ENCODE measurements around the gene OR51D1.

Gene OR51D1

DNA sequence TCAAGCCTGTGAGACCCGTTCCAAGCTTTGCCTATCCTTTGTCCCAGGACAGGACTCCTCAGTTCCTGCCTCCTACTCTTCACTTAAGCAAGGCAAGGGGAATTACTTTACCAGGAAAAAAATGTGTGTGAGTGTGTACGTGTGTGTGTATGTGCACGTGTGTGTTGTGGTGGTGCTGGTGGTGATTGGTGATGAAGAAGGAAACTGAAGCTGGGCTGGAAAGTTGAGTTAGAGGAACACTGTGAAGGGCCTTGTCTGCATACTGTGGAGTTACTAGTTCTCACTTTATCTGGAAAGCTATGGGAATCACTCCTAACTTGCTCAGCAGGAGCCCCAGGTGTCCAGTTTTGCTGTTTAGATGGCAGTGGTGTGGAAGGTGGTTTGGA lies 378 bp downstream of the OR51D1 start:
- no peak overlapping the region for H3K4me3 Mint-ChIP-seq
- peaks cover 9% of the 10 kb centered on the region for H3K27me3 Mint-ChIP-seq
- no peaks in the 10 kb centered on the region for H3K9me3 Mint-ChIP-seq (ENCODE audit: low read depth)
- H3K36me3 Mint-ChIP-seq = no peaks in the 10 kb centered on the region
- H3K4me1 Mint-ChIP-seq (ENCODE audit: low read depth) = no peaks in the 10 kb centered on the region
- no peak overlapping the region for H3K27ac Mint-ChIP-seq

DNA sequence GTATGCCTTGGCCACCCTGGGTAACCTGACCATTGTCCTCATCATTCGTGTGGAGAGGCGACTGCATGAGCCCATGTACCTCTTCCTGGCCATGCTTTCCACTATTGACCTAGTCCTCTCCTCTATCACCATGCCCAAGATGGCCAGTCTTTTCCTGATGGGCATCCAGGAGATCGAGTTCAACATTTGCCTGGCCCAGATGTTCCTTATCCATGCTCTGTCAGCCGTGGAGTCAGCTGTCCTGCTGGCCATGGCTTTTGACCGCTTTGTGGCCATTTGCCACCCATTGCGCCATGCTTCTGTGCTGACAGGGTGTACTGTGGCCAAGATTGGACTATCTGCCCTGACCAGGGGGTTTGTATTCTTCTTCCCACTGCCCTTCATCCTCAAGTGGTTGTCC lies 2.7 kb downstream of the OR51D1 start:
- H3K36me3 Mint-ChIP-seq = no peaks in the 10 kb centered on the region
- H3K4me1 Mint-ChIP-seq (ENCODE audit: low read depth) = no peaks in the 10 kb centered on the region
- H3K4me3 Mint-ChIP-seq = no peak overlapping the region
- H3K9me3 Mint-ChIP-seq (ENCODE audit: low read depth) = no peaks in the 10 kb centered on the region
- no peak overlapping the region for H3K27ac Mint-ChIP-seq
- peaks cover 8% of the 10 kb centered on the region for H3K27me3 Mint-ChIP-seq

DNA sequence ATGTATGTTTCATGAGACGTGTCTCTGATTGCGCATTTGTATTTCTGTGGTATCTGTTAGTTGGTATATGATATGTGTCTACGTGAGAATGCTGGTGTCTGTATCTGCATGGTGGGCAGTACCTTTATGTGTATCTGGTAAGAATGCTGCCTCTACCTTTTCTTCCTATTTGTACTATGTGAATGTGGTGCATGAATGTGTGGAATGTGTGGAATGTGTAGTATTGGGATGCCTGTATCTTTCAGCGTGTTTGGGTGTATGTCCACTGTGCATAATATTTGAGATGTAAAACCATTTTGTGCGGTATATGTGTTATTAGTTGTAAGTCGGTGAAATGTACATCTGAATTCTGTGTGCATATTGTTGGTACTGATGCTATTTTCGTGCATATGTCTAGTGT lies 4.2 kb downstream of the OR51D1 start:
- Mint-ChIP-seq H3K27me3 (peaks cover 10% of the 10 kb centered on the region), H3K27ac (no peak overlapping the region), H3K4me1 (ENCODE audit: low read depth) (no peaks in the 10 kb centered on the region), H3K9me3 (ENCODE audit: low read depth) (no peaks in the 10 kb centered on the region), H3K4me3 (no peak overlapping the region), H3K36me3 (no peaks in the 10 kb centered on the region)

DNA sequence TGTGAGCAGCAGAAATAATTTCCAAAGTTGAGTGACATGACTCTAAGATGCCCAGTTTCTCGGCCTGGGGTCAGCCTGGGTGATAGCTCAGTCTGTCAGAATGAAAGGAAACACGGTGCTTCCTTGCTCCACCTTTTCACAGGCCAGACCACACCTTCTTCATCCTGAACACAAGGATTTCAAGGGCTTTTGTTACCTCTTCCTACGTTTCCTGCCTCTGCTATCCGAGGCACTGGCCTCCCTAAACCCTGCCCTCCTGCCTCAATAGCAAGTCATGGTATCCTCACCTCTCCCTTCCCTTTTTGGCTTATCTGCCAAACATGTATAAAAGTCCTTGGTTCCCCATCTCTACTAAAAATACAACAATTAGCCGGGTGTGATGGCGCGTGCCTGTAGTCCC lies 4.8 kb downstream of the OR51D1 start:
- no peak overlapping the region for H3K4me3 Mint-ChIP-seq
- no peak overlapping the region for H3K27ac Mint-ChIP-seq
- peaks cover 10% of the 10 kb centered on the region for H3K27me3 Mint-ChIP-seq
- H3K4me1 Mint-ChIP-seq (ENCODE audit: low read depth) = no peaks in the 10 kb centered on the region
- no peaks in the 10 kb centered on the region for H3K36me3 Mint-ChIP-seq
- no peaks in the 10 kb centered on the region for H3K9me3 Mint-ChIP-seq (ENCODE audit: low read depth)

DNA sequence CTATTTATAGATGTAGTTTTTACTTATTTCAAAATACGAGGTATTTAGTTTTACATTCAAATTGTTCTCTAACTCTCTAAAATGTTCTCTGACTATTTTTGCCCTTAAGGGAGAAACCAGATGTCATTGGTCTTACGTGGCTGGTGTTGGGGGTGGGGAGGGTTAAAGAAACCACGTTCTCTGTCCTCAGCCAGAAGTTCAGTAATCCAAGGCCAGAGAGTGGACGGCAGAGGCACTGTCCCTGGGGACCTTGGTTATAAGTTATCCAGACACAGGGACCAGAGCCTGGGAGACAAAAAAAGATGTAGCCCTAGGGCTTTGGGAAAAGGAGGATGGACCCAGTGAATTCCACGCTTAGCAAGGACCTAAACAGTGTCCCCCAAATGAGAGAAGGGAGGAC lies 5.8 kb downstream of the OR51D1 start:
- H3K27me3 Mint-ChIP-seq = peaks cover 10% of the 10 kb centered on the region

DNA sequence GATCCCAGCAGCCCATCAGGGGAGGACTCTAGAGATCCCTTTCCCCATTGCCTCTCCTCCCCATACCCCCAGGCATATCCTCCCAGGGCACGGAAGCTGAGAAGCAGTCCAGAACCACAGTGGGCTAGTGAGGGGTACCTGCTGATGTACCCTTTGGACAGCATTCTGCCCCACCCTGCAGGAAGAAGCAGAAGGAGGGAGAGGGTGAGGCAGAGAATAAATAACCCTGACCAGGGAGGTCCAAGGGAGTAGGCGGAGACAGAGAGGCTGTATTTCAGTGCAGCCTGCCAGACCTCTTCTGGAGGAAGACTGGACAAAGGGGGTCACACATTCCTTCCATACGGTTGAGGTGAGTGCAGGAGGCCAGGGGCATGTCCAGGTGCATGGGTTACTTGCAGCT lies 6.4 kb downstream of the OR51D1 start, which contains the start of gene OR51E1:
Gene OR51E1, plus strand, starts transcription at position 301 of the 400 bp plus-strand sequence. CDS start 8,545 bp downstream, outside the sequence.
- Mint-ChIP-seq H3K27me3 (peaks cover 12% of the 10 kb centered on the region), H3K4me3 (no peak within 1 kb of the TSS), H3K4me1 (ENCODE audit: low read depth) (no peaks in the 10 kb centered on the region), H3K9me3 (ENCODE audit: low read depth) (no peaks in the 10 kb centered on the region), H3K27ac (no peak within 1 kb of the TSS), H3K36me3 (no peaks in the 10 kb centered on the region)

More for the DNA sequence above, 5.8 kb downstream of the OR51D1 start:
- Mint-ChIP-seq H3K4me1 (ENCODE audit: low read depth) (no peaks in the 10 kb centered on the region), H3K4me3 (no peak overlapping the region), H3K36me3 (no peaks in the 10 kb centered on the region), H3K27ac (no peak overlapping the region), H3K9me3 (ENCODE audit: low read depth) (no peaks in the 10 kb centered on the region)

DNA sequence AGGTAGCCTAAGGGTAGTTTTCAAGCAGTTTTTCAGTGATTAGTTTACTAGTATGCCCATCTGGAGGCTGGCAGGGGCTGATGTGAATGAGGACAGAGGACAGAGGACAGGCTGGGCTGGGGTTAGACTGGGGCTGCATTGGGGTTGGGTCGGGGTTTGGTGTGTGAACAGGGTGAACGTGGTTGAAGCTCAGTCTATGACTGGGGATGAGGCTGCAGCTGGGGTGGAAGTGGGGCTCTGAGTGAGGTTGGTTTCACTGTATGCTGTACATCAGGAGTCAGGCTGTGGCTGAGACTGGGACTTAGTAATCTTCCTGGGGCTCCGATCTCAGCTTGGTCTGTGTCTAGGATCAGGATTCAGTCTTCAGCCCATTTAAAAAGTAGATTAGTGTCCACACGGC lies 7.0 kb downstream of the OR51D1 start:
- H3K4me1 Mint-ChIP-seq (ENCODE audit: low read depth) = no peaks in the 10 kb centered on the region
- H3K27me3 Mint-ChIP-seq = peaks cover 12% of the 10 kb centered on the region
- H3K4me3 Mint-ChIP-seq = no peak overlapping the region
- H3K36me3 Mint-ChIP-seq = no peaks in the 10 kb centered on the region
- no peaks in the 10 kb centered on the region for H3K9me3 Mint-ChIP-seq (ENCODE audit: low read depth)
- no peak overlapping the region for H3K27ac Mint-ChIP-seq

DNA sequence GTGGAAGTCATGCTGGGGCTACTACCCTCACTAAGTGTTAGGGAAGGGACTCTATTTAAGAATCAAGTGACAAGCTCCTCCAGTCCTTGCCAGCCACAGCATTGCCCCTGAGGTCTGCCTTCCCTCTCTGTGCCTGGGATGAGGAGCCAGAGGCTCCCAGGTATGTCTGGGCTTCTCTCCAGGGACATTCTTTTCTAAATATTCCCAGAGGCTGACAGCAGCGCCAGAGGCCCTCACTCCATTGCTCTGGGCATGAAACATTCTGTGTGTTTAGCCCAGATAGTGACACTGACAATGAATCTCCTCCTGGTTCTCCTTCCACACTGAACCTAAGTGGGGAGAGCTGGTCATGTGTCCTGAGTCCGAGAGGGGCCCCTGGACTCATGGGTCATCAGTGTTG lies 8.7 kb downstream of the OR51D1 start:
- H3K9me3 Mint-ChIP-seq (ENCODE audit: low read depth) = no peaks in the 10 kb centered on the region
- H3K4me3 Mint-ChIP-seq = no peak overlapping the region
- H3K27me3 Mint-ChIP-seq = peaks cover 12% of the 10 kb centered on the region
- H3K36me3 Mint-ChIP-seq = no peaks in the 10 kb centered on the region
- no peaks in the 10 kb centered on the region for H3K4me1 Mint-ChIP-seq (ENCODE audit: low read depth)
- no peak overlapping the region for H3K27ac Mint-ChIP-seq

DNA sequence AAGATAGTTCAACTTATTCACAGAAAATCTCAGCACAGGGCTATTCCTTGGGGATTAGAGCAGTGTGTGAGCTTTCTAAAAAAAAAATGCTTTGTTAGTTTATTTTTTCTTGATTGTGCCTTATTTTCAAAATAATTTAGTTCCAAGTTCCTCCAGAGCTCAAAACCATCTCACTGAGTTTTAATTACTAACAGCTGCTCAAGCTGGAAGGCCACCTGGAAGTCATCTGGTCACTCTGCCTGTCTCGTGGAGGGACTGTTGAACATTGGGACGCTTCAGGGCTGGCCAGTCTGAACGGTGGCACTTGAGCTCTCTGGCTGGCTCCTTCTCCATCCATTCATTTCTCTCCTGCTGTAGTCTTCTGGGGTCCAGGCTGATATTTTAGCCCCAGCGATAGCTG lies 10.5 kb downstream of the OR51D1 start:
- Mint-ChIP-seq H3K9me3 (ENCODE audit: low read depth) (no peaks in the 10 kb centered on the region), H3K27me3 (peaks cover 4% of the 10 kb centered on the region), H3K4me1 (ENCODE audit: low read depth) (no peaks in the 10 kb centered on the region), H3K27ac (no peak overlapping the region), H3K36me3 (no peaks in the 10 kb centered on the region), H3K4me3 (no peak overlapping the region)

DNA sequence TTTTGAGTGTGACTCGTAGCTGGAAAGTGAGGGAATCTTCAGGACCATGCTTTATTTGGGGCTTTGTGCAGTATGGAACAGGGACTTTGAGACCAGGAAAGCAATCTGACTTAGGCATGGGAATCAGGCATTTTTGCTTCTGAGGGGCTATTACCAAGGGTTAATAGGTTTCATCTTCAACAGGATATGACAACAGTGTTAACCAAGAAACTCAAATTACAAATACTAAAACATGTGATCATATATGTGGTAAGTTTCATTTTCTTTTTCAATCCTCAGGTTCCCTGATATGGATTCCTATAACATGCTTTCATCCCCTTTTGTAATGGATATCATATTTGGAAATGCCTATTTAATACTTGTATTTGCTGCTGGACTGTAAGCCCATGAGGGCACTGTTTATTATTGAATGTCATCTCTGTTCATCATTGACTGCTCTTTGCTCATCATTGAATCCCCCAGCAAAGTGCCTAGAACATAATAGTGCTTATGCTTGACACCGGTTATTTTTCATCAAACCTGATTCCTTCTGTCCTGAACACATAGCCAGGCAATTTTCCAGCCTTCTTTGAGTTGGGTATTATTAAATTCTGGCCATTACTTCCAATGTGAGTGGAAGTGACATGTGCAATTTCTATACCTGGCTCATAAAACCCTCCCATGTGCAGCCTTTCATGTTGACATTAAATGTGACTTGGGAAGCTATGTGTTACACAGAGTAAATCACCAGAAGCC lies 17.5 kb downstream of the OR51D1 start:
- no peak overlapping the region for H3K4me3 Mint-ChIP-seq
- H3K36me3 Mint-ChIP-seq = no peaks in the 10 kb centered on the region
- no peaks in the 10 kb centered on the region for H3K9me3 Mint-ChIP-seq (ENCODE audit: low read depth)
- no peak overlapping the region for H3K27ac Mint-ChIP-seq
- H3K4me1 Mint-ChIP-seq (ENCODE audit: low read depth) = no peaks in the 10 kb centered on the region
- H3K27me3 Mint-ChIP-seq = peaks cover 8% of the 10 kb centered on the region

DNA sequence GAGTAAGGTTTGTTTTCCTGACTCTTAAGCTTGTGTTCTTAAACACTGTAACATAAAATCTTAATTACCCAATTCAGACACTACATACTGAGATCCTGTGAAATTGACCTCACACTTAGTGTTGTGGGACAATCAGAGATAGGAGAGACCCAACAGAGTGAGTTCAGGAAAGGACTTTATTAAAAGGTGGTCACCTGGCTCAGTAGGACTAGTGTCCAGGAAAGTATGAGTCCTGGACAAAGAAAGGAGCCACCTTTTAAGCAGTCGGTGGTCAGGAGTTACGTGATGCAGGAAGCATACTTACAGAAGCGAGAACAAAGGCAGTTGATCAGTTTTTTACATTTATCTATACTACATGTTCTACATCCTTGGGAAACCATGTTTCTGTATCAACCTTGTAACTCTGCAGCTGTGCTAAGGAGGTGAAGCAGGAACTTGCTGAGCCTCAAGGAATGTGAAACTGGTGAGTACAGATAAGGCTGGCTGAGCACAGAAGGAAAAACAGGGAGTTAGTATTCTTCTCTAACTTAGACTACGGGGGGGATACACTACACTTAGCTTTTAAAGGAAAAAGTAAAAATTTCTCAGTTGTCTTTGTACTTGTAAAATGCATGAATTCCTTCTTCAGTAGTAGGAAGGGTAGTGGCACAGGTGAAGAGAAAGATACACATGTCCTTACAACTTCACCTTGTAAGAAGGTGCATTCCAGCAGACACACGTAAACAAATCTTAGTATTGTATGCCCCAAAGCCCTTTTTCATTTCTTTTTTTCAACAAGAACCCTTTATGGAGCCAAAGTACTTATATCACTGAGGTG lies 21.6 kb downstream of the OR51D1 start:
- Mint-ChIP-seq H3K27ac (no peak overlapping the region), H3K36me3 (no peaks in the 10 kb centered on the region), H3K4me3 (no peak overlapping the region), H3K4me1 (ENCODE audit: low read depth) (no peaks in the 10 kb centered on the region), H3K9me3 (ENCODE audit: low read depth) (no peaks in the 10 kb centered on the region), H3K27me3 (peaks cover 13% of the 10 kb centered on the region)

DNA sequence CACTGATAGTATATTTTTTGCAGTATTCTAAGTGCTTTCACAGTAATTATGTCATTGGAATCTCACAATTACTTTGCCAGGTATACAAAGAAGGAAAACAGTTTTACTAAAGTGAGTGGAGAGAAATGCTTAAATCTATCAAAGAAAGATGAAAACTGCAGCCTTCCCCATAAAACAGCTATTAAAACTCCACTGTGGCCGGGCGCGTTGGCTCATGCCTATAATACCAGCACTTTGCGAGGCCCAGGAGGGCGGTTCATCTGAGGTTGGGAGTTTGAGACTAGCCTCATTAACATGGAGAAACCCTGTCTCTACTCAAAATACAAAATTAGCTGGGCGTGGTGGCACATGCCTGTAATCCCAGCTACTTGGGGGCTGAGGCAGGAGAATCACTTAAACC lies 25.6 kb downstream of the OR51D1 start:
- H3K4me1 Mint-ChIP-seq (ENCODE audit: low read depth) = no peaks in the 10 kb centered on the region
- no peaks in the 10 kb centered on the region for H3K9me3 Mint-ChIP-seq (ENCODE audit: low read depth)
- no peak overlapping the region for H3K4me3 Mint-ChIP-seq
- H3K27ac Mint-ChIP-seq = no peak overlapping the region
- peaks cover 10% of the 10 kb centered on the region for H3K27me3 Mint-ChIP-seq
- no peaks in the 10 kb centered on the region for H3K36me3 Mint-ChIP-seq

DNA sequence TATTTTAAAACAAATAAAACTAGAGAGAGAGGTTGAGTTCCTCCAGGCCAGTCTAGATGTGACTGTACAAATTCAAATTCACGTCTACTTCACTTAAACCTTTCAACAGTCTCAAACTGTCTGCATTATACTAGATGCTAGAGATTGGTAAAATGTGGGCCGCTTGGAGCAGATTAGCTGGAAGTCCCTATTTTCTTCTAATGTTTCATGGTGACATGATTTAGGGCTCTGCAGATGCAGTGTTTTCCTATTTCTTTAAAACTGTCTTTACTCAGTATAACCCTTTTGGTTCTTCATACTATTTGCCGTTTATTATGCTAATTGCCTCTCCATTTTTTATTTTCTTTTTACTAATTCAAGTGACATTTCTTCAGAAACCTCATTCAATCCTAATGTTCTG lies 26.9 kb downstream of the OR51D1 start:
- no peak overlapping the region for H3K27ac Mint-ChIP-seq
- H3K36me3 Mint-ChIP-seq = no peaks in the 10 kb centered on the region

DNA sequence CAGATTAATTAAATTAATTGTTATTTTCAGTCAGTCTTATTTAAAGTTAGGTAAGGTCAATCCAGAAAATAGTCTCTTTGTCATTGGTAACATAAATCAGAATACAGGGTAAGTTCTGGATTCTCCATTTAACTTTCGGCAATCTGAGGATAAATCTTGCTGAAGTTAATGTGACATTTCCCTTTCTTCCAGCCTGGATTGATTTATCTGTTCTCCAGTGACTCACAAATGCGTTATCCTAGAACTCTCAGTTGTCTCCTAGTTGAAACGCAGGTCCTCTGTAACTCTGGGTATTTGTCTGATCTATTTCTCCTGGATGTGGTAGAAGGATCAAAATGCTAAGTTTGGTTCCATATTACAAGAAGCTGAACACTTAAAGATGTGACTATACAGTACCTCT lies 27.5 kb downstream of the OR51D1 start:
- H3K27me3 Mint-ChIP-seq = peaks cover 8% of the 10 kb centered on the region
- no peaks in the 10 kb centered on the region for H3K9me3 Mint-ChIP-seq (ENCODE audit: low read depth)
- H3K4me3 Mint-ChIP-seq = no peak overlapping the region
- H3K36me3 Mint-ChIP-seq = no peaks in the 10 kb centered on the region
- no peaks in the 10 kb centered on the region for H3K4me1 Mint-ChIP-seq (ENCODE audit: low read depth)
- no peak overlapping the region for H3K27ac Mint-ChIP-seq

More for the DNA sequence above, 26.9 kb downstream of the OR51D1 start:
- Mint-ChIP-seq H3K27me3 (peaks cover 6% of the 10 kb centered on the region), H3K9me3 (ENCODE audit: low read depth) (no peaks in the 10 kb centered on the region), H3K4me1 (ENCODE audit: low read depth) (no peaks in the 10 kb centered on the region), H3K4me3 (no peak overlapping the region)

DNA sequence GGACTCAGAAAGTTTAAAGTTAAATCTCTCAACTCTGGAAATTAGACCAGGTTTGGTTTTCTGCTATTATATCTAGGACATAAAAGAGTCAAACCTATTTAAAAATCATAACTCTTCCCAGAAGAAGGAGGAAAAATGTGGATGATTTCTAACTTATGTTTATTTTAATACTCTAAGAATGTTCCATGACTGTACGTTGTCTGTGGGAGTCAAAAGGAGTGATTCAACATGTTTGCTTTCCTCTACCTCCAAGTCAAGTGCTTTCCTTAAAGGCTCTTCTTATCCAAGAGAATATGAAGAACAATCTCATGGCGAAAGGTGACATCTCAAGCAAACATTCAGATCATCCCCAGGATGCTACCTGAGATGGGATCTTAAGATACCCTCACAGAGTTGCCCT lies 28.1 kb downstream of the OR51D1 start:
- H3K9me3 Mint-ChIP-seq (ENCODE audit: low read depth) = no peaks in the 10 kb centered on the region
- no peaks in the 10 kb centered on the region for H3K4me1 Mint-ChIP-seq (ENCODE audit: low read depth)
- H3K27ac Mint-ChIP-seq = no peak overlapping the region
- H3K27me3 Mint-ChIP-seq = peaks cover 8% of the 10 kb centered on the region
- no peak overlapping the region for H3K4me3 Mint-ChIP-seq
- H3K36me3 Mint-ChIP-seq = no peaks in the 10 kb centered on the region

All from activated naive CD8-positive, alpha-beta T cell (primary cell).